Measurements from ENCODE around the gene MAG.

MAG gene

GRCh38 chr19:35314031-35314430 lies 22.1 kb downstream of the MAG start:
- no peak for TF ChIP-seq GLIS3 (CRISPR knock-in tag; IDR thresholded peaks at IDR 0.05)
- ATAC-seq: no peak

GRCh38 chr19:35314858-35315470 lies 23.0 kb downstream of the MAG start:
- TF ChIP-seq ARNTL (CRISPR knock-in tag; IDR thresholded peaks at IDR 0.05; ENCODE audit: borderline replicate concordance, low read depth) (no peak), PATZ1 (CRISPR knock-in tag; IDR thresholded peaks at IDR 0.05; ENCODE audit: borderline replicate concordance) (no peak), CSRNP3 (CRISPR knock-in tag; IDR thresholded peaks at IDR 0.05) (no peak), BACH2 (CRISPR knock-in tag; IDR thresholded peaks at IDR 0.05; ENCODE audit: borderline replicate concordance) (no peak), CREB5 (CRISPR knock-in tag; IDR thresholded peaks at IDR 0.05; ENCODE audit: low read depth) (no peak), POU6F1 (CRISPR knock-in tag; IDR thresholded peaks at IDR 0.05; ENCODE audit: borderline replicate concordance, low read depth) (no peak), GLIS3 (CRISPR knock-in tag; IDR thresholded peaks at IDR 0.05) (no peak), TSHZ2 (CRISPR knock-in tag; IDR thresholded peaks at IDR 0.05) (no peak)
- no peak for ATAC-seq

GRCh38 chr19:35315883-35316282 lies 23.9 kb downstream of the MAG start:
- no peak for ATAC-seq
- TF ChIP-seq ZFP3 (CRISPR knock-in tag; IDR thresholded peaks at IDR 0.05) (no peak), CREB5 (CRISPR knock-in tag; IDR thresholded peaks at IDR 0.05; ENCODE audit: low read depth) (no peak), TOX (CRISPR knock-in tag; IDR thresholded peaks at IDR 0.05; ENCODE audit: borderline replicate concordance) (no peak), TCF4 (CRISPR knock-in tag; IDR thresholded peaks at IDR 0.05; ENCODE audit: borderline replicate concordance) (no peak), ZNF8 (CRISPR knock-in tag; IDR thresholded peaks at IDR 0.05) (no peak)

GRCh38 chr19:35316560-35316959 lies 24.6 kb downstream of the MAG start:
- no peak for TF ChIP-seq ZNF70 (CRISPR knock-in tag; IDR thresholded peaks at IDR 0.05)
- no peak for TF ChIP-seq TOX (CRISPR knock-in tag; IDR thresholded peaks at IDR 0.05; ENCODE audit: borderline replicate concordance)
- no peak for TF ChIP-seq ZC3H10 (CRISPR knock-in tag; IDR thresholded peaks at IDR 0.05)
- TF ChIP-seq ISL1 (CRISPR knock-in tag; IDR thresholded peaks at IDR 0.05): no peak
- TF ChIP-seq OSR1 (CRISPR knock-in tag; IDR thresholded peaks at IDR 0.05): no peak
- no peak for TF ChIP-seq ZNF565 (CRISPR knock-in tag; conservative IDR thresholded peaks at IDR 0.05; ENCODE audit: low read depth)
- no peak for TF ChIP-seq ESRRG (CRISPR knock-in tag; IDR thresholded peaks at IDR 0.05)
- no peak for TF ChIP-seq POU6F1 (CRISPR knock-in tag; IDR thresholded peaks at IDR 0.05; ENCODE audit: borderline replicate concordance, low read depth)
- no peak for TF ChIP-seq PPARA (CRISPR knock-in tag; IDR thresholded peaks at IDR 0.05; ENCODE audit: borderline replicate concordance)
- TF ChIP-seq CREB5 (CRISPR knock-in tag; IDR thresholded peaks at IDR 0.05; ENCODE audit: low read depth): no peak
- no peak for TF ChIP-seq RARB (CRISPR knock-in tag; IDR thresholded peaks at IDR 0.05)
- no peak for TF ChIP-seq ZNF8 (CRISPR knock-in tag; IDR thresholded peaks at IDR 0.05)
- TF ChIP-seq GLIS3 (CRISPR knock-in tag; IDR thresholded peaks at IDR 0.05): no peak
- TF ChIP-seq ZFP30 (CRISPR knock-in tag; IDR thresholded peaks at IDR 0.05): no peak
- no peak for ATAC-seq

Data from SK-N-SH treated with all-trans-retinoic acid at 6 μM for 48 hours (cell line).